ENCODE results near the gene TYW1B.
"Not testable (repeated sequence)": the region's sequence is repeated elsewhere in the genome, so short reads cannot be mapped to it uniquely, and the experiment has no call there.

TYW1B gene

GRCh38 chr7:72622532-72622931 is 205.5 kb downstream of the TYW1B start:
- no peak overlapping the region for H3K4me3 ChIP-seq (ENCODE audit: low read depth, low read length)
- no peak for TF ChIP-seq CTCF (conservative IDR thresholded peaks at IDR 0.05; ENCODE audit: low read depth, low read length)
- no peak for DNase-seq (ENCODE audit: low read depth)

- not testable (repeated sequence) for H3K4me3 ChIP-seq (ENCODE audit: low read depth, low read length); DNase-seq (ENCODE audit: low read depth)
These were observed 206.2 kb downstream of the TYW1B start for GRCh38 chr7:72621761-72622187.

GRCh38 chr7:72620923-72621322 is 207.1 kb downstream of the TYW1B start:
- not testable (repeated sequence) for DNase-seq (ENCODE audit: low read depth)

GRCh38 chr7:72618435-72619180 is 209.4 kb downstream of the TYW1B start:
- not testable (repeated sequence) for H3K4me3 ChIP-seq (ENCODE audit: low read depth, low read length); DNase-seq (ENCODE audit: low read depth)

More at GRCh38 chr7:72620923-72621322, 207.1 kb downstream of the TYW1B start:
- not testable (repeated sequence) for H3K4me3 ChIP-seq (ENCODE audit: low read depth, low read length)

GRCh38 chr7:72609761-72610160 is 218.2 kb downstream of the TYW1B start:
- not testable (repeated sequence) for H3K4me3 ChIP-seq (ENCODE audit: low read depth, low read length); DNase-seq (ENCODE audit: low read depth)

- not testable (repeated sequence) for DNase-seq (ENCODE audit: low read depth); H3K4me3 ChIP-seq (ENCODE audit: low read depth, low read length)
These were observed 220.0 kb downstream of the TYW1B start for GRCh38 chr7:72607988-72608387.

- DNase-seq (ENCODE audit: low read depth); H3K4me3 ChIP-seq (ENCODE audit: low read depth, low read length): not testable (repeated sequence)
These were observed 222.1 kb downstream of the TYW1B start for GRCh38 chr7:72605863-72606431.

GRCh38 chr7:72604771-72605611 is 223.0 kb downstream of the TYW1B start:
- H3K4me3 ChIP-seq (ENCODE audit: low read depth, low read length): not testable (repeated sequence)
- peak; percentile 45 for DNase-seq (ENCODE audit: low read depth)

GRCh38 chr7:72603476-72603875 is 224.5 kb downstream of the TYW1B start:
- H3K4me3 ChIP-seq (ENCODE audit: low read depth, low read length); DNase-seq (ENCODE audit: low read depth): not testable (repeated sequence)

GRCh38 chr7:72603073-72603472 is 224.9 kb downstream of the TYW1B start:
- DNase-seq (ENCODE audit: low read depth): no peak
- TF ChIP-seq CTCF (conservative IDR thresholded peaks at IDR 0.05; ENCODE audit: low read depth, low read length): no peak

GRCh38 chr7:72601683-72602082 is 226.3 kb downstream of the TYW1B start:
- H3K4me3 ChIP-seq (ENCODE audit: low read depth, low read length); DNase-seq (ENCODE audit: low read depth): not testable (repeated sequence)

More at GRCh38 chr7:72603073-72603472, 224.9 kb downstream of the TYW1B start:
- H3K4me3 ChIP-seq (ENCODE audit: low read depth, low read length): no peak overlapping the region

- not testable (repeated sequence) for H3K4me3 ChIP-seq (ENCODE audit: low read depth, low read length)
- DNase-seq (ENCODE audit: low read depth): peak; percentile 59
These were observed 238.0 kb downstream of the TYW1B start for GRCh38 chr7:72590023-72590422.

GRCh38 chr7:72587267-72587666 is 240.7 kb downstream of the TYW1B start:
- not testable (repeated sequence) for H3K4me3 ChIP-seq (ENCODE audit: low read depth, low read length); DNase-seq (ENCODE audit: low read depth)

GRCh38 chr7:72584576-72584975 is 243.4 kb downstream of the TYW1B start:
- not testable (repeated sequence) for DNase-seq (ENCODE audit: low read depth); H3K4me3 ChIP-seq (ENCODE audit: low read depth, low read length)

GRCh38 chr7:72583620-72584361 is 244.2 kb downstream of the TYW1B start:
- H3K4me3 ChIP-seq (ENCODE audit: low read depth, low read length); DNase-seq (ENCODE audit: low read depth): not testable (repeated sequence)

All from choroid plexus epithelial cell (primary cell).